Stimulated activated CD8-positive, alpha-beta memory T cell treated with anti-CD3 and anti-CD28 coated beads, Interleukin-12 subunit alpha, Interleukin-12 subunit beta, amount 100 ng/mL, for 24 hours (primary cell): ENCODE data around the gene CYP3A7.
"Not testable (repeated sequence)": the region's sequence is repeated elsewhere in the genome, so short reads cannot be mapped to it uniquely, and the experiment has no call there.

Experiments used
- DNase-seq: peaks from one replicate; pipeline ENCODE4 v3.0.0-alpha.2; 2020; ENCODE audit errors: extremely low read depth

CYP3A7 gene

DNA sequence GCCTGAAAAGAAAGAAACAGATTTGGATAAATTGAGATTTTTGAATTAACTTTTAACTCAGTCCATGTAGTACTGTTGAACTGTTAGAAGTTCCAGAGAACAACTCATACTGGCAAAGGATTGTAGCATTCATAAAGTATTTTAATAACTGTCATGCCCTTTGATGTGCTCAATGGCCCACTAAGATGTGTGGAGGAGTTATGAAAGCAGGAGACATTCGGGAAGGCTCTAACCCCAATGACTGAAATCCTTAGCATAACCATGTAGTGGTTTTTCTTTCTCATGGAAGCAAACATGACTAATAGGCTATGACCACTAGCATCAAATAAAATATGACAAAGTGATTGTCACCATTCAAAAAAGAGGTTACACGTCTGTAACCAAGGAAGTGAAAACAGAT lies 25.7 kb downstream of the CYP3A7 start:
- DNase-seq: no peak

DNA sequence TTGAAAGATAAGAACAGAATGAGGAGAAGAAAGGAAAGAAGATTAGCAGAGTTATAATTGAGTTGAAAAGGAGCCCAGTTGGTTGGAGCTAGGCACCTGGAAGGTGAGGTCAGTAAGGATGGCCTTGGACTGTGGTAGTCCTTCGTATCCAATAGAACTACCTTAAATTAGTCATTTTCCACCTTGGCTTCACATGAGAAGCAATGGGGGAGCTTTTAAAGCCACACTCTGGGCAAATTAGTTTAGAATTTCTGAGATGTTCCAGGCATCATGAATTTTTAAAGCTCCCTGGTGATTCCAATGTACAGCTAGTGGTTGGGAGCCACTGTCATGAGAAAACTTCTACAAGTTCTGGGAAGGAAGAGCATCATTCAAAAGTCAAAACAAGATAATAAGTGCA lies 27.9 kb downstream of the CYP3A7 start:
- no peak for DNase-seq

DNA sequence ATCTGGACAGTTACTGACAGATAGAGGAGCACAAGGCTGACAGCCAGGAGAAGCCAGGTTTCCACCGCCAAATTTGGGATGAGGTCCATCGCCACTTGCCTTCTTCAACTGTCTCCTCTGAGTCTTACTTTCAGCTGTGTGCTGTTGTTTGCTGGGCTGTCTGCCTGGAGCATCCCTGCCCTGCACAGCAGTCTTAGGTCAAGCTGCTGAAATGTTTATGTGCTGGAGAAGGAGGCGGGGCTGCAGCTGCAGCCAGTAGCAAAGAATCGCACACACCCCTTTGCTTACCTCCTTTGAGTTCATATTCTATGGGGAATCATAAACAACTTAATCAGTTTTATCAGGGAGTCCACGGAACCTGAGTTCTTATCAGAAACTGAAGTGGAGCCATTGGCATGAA lies 35.0 kb downstream of the CYP3A7 start:
- no peak for DNase-seq

DNA sequence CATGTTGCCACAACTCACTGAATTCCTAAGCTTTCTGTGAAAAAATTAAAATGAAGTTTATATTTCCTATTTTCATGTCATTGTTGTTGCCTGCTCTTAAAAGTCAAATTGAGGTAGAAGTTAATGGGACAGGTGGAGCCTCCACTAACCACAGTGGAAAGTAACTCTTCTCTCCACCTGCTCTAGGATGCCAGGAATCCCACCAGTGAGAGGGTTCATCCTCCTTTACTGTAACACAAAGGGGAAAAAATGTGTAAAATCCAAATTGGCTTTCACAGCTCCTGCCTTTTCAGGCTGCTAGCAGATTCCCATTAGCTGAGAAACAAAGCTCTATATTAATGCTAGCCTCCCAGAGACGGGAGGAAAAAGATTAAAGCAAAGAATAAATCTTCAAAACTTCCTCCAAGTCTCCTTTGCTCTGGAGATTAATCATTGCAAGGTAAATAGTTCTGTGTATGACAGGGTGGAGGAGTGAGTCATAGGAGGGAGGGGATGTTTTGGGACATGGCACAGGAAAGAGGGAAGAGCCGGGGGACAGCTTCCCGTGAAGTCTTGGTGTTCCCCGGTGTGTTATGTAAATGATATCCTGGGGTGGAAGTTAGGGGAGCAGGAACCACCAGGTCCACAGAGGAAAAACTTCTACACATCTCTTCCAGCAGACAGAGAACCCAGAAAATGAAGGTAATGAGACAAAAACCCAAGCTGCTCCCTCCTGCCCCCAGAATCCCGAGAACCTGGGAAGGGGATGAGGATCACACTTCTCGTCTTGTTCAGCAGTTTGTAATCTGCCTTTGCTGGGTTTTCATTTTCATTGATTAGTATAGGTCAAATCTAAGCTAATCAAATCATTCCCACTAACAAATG lies 35.9 kb downstream of the CYP3A7 start:
- not testable (repeated sequence) for DNase-seq

DNA sequence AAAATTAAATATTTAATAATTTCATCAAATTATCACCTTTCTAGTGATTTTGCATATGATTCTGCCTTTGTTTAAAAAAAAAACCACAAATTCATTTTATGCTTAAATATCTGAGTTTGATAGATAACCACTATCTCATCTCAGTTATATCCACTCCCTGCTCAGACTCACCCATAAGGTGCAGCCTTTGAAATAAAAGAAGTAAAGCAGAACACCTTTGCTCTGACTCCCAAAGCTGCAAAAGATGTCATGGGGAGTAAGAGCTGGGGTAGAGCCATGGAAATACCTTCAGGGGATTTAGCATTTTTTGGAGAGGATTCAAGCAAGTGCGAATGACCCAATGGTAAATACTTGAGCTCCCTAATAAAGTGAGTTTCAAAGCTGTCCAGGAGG lies 40.1 kb downstream of the CYP3A7 start:
- no peak for DNase-seq

DNA sequence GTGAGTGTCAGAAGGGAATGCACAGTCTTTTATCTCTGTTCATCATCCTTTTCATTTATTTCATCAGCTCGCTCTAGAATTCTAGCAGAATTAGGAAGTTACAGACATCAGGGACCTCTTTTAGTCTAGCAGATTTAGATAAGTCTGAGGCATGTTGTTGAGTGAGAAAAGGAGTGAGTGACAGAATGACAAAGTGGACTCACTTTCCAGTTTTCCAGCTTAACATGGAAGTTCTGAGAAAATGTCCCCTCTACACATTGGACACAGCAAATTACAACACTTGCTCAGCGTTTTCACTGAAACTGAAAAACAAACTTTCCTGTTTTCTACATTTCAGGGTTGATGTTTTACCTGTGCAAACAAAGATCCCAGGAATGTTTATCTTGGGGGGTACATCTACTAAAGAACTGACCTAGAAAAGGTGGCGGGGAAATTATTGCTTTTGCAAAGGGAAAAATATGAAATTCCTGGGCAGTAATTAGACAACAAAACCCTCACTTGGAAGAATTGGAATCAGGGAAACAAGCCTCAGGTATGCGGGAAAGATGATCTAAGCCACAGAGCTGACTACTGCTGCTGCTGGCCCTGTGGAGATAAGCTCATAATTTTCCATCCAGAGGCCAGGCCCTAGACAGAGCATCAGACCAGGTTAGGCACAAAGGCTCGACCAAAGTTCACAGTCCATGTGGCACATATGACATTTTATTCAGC lies 40.6 kb downstream of the CYP3A7 start:
- DNase-seq: no peak

DNA sequence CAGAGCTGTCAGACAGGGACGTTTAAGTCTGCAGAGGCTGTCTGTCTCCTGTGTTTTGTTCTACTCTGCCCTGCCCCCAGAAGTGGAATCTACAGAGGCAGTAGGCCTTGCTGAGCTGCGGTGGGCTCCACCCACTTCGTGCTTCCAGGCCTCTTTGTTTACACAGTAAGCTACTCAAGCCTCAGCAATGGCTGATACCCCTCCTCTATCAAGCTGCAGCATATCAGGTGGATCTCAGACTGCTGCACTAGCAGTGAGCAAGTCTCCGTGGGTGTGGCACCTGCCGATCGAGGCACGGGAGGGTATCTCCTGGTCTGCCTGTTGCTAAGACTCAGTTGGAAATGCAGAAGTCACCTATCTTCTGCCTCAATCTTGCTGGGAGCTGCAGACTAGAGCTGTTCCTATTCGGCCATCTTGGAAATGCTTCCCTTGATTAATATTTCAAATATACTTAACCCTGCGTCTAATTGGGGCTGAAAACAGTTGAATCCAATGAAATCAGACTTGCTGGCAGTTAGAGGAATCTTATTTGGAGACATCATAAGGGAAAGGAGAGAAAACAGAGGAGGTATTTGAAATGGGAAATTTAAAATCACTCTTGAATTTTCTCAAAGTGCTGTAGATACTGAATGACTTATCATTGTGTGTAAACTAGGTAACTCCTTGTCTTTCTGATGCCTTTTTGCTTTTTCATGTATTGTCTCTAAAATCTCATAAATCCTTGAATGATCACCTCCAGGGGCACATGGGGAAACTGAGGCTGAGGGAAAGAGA lies 41.4 kb downstream of the CYP3A7 start:
- DNase-seq: no peak

DNA sequence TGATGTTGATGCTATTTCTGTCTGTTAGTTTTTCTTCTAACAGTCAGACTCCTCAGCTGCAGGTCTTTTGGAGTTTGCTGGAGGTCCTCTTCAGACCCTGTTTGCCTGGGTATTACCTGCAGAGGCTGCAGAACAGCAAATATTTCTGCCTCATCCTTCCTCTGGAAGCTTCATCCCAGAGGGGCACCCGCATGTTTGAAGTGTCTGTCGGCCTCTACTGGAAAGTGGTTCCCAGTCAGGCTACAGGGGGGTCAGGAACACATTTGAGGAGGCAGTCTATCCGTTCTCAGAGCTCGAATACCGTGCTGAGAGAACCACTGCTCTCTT lies 41.9 kb downstream of the CYP3A7 start:
- DNase-seq: no peak

DNA sequence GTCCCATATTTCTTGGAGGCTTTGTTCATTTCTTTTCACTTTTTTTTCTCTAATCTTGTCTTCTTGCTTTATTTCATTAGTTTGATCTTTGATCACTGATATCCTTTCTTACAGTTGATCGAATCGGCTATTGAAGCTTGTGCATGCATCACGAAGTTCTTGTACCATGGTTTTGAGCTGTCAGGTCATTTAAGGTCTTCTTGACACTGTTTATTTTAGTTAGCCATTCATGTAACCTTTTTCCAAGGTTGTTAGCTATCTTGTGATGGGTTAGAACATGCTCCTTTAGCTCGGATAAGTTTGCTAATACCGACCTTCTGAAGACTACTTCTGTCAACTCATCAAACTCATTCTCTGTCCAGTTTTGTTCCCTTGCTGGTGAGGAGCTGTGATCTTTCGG lies 42.4 kb downstream of the CYP3A7 start:
- DNase-seq: not testable (repeated sequence)

DNA sequence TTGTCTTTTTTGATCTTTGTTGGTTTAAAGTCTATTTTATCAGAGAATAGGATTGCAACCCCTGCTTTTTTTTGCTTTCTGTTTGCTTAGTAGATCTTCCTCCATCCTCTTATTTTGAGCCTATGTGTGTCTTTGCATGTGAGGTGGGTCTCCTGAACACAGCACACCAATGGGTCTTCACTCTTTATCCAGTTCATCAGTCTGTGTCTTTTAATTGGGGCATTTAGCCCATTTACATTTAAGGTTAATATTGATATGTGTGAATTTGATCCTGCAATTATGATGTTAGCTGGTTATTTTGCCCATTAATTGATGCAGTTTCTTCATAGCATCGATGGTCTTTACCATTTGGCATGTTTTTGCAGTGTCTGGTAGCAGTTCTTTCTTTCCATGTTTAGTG lies 43.3 kb downstream of the CYP3A7 start:
- not testable (repeated sequence) for DNase-seq

DNA sequence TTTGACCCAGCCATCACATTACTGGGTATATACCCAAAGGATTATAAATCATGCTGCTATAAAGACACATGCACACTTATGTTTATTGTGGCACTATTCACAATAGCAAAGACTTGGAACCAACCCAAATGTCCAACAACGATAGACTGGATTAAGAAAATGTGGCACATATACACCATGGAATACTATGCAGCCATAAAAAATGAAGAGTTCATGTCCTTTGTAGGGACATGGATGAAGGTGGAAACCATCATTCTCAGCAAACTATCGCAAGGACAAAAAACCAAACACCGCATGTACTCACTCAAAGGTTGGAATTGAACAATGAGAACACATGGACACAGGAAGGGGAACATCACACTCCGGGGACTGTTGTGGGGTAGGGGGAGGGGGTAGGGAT lies 44.1 kb downstream of the CYP3A7 start:
- not testable (repeated sequence) for DNase-seq

DNA sequence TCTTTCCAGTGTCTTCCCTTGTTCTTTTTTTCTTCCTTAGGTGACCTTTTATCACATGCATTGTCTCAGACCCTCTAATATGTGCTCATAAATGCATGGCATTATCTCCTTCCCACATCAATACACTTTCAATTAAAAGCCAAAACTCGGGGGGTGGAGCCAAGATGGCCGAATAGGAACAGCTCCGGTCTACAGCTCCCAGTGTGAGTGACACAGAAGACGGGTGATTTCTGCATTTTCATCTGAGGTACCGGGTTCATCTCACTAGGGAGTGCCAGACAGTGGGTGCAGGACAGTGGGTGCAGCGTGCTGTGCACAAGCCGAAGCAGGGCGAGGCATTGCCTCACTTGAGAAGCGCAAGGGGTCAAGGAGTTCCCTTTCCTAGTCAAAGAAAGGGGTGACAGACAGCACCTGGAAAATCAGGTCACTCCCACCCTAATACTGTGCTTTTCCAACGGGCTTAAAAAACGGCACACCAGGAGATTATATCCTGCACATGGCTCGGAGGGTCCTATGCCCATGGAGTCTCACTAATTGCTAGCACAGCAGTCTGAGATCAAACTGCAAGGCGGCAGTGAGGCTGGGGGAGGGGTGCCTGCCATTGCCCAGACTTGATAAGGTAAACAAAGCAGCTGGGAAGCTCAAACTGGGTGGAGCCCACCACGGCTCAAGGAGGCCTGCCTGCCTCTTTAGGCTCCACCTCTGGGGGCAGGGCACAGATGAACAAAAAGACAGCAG lies 49.0 kb downstream of the CYP3A7 start:
- not testable (repeated sequence) for DNase-seq

DNA sequence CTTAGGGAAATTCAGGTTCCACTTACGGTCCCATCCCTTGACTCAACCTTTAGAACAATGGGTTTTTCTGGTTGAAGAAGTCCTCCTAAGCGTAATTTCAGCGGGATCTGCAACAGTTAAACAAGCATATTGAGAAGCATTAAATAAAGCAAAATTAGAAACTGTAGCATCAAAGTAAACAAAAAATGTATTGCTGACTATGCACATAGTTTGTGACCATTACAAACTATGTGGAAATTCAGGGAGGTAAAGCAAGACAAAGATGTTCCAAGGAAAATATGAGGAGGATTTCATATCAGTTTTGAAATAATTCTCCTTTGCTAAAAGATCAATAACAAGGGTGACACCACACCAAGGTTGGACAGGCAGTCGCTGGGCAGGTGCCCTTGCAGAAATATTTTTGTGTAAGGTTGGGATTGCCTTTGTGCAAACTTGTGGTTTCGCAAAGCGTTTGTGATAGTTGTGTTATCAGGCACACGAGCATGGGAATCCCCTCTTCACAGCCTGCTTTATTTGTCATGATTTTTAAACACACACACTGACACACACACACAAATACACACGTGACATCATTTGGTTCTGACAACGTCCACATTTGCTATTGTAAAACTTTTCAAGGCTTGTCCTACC lies 49.8 kb downstream of the CYP3A7 start:
- DNase-seq: no peak

DNA sequence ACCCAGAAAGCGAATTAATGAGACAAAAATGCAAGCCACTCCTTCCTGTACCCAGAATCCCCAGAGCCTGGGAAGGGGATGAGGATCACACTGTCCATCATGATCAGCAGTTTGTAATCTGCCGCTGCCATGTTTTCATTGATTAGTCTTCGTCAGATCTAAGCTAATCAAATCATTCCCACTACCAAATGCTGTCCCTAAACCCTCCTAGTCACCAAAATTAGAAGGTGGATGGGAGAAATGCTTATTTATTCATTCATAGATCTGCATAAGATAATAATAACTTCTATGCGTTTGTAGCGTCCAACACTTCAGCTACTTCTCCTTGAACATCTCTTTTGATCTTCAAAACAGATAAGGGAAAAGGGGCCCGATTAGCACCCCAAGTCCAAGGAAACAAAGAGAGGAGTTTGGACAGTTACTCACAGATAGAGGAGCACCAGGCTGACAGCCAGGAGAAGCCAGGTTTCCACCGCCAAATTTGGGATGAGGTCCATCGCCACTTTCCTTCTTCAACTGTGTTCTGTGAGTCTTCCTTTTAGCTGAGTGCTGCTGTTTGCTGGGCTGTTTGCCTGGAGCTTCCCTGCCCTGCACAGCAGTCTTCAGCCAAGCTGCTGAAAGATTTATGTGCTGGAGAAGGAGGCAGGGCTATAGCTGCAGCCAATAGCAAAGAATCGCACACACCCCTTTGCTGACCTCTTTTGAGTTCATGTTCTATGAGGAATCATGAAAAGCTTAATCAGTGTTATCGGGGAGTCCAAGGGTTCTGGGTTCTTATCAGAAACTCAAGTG lies 55.4 kb downstream of the CYP3A7 start, which contains the start of gene CYP3A5:
Gene CYP3A5 (minus strand): TSS at position 597 of the 792 bp plus-strand sequence. CDS start 100 bp downstream, at position 497.
- DNase-seq: no peak

DNA sequence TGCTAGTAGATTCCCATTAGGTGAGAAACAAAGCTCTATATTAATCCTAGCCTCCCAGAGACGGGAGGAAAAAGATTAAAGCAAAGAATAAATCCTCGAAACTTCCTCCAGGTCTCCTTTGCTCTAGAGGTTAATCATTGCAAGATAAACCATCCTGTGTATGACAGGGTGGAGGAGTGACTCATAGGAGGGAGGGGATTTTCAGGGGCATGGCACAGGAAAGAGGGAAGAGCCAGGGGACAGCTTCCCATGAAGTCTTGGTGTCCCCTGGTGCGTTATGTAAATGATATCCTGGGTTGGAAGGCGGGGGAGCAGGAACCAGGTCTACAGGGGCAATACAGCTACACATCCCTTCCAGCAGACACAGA lies 56.0 kb downstream of the CYP3A7 start:
- no peak for DNase-seq

DNA sequence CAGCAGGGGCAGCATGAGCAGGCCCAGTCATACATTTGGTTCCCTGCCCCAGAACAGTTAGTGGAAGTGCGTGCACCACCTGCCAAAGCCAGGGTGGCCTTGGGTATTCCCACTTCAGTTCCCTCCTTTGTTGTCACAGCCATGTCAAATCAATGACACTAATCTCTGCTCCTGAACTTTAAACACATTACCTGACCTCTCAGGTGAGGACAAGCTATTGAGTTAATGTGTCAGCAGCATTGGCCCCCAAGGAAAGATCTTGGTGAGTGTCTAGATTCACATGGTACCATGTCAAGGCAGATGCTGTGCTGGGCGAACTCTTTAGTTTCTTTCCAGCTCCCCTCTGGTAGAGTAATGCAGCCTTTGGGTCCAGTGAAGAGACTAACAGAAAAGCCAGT lies 57.3 kb downstream of the CYP3A7 start:
- DNase-seq: no peak

DNA sequence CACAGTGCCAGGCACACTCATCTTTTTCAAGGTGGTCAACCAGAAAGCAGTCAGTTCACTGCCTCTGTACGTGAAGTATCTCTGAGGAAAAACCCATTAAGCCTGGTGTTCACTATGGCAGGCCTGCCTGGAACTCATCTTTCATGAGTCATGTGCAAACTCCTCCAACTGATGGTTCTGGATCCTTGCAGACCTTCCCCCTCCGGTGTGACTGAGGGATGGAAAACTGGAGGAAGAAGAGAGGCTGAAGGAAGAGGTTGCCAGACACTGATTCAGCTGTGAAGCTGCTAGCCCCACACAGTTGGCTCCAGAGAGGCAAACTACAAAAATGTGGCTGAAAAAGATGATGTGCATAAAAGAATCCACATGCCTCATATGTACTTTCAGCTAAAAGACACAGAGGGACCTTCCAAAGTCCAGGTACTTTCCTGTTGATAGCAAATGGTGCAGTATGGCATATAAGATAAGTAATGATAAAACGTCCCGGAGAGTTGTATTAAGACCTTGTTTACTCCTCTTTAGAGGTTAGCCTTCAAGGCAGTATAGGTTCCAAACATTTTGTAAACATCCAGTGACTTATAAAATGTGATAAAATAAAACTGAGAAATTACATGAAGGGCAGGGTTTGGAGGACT lies 57.9 kb downstream of the CYP3A7 start:
- no peak for DNase-seq

DNA sequence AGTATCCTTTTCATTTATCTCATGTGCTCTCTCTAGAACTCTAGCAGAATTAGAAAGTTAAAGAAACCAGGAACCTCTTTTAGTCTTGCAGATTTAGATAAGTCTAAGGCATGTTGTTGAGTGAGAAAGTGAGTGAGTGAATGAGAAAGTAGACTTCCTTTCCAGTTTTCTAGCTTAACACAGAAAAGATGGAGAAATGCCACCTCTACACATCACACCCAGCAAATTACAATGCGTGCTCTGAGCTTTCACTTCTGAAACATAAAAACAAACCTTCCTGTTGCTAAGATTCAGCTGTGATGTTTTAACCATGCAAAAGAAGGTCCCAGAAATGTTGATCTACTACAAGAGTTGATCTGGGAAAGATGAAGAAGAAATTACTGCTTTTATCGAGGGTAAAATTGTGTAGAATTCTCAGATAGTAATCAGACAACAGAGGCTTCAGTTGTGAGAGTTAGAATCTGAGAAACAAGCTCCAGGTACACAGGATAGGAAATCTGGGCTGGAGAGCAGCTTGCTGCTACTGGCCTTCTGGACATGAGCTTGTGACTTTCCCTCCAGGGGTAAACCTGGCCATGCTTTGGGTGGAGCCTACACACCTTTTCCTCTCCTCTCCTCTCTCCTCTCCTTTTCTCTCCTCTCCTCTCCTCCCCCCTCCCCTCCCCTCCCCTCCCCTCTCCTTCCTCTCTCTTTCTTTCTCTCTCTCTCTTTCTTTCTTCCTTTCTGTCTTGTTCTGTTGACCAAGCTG lies 59.8 kb downstream of the CYP3A7 start:
- no peak for DNase-seq

DNA sequence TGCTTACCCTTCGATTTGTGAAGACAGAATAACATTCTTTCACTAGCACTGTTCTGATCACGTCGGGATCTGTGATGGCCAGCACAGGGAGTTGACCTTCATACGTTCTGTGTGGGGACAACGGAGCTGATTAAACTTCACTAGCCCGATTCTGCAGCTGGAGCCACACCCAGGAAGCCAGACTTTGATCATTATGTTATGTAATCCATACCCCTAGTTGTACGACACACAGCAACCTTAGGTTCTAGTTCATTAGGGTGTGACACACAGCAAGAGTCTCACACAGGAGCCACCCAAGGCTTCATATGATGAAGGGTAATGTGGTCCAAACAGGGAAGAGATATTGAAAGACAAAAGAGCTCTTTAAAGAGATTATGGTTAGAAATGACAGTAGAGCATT lies 62.4 kb downstream of the CYP3A7 start:
- DNase-seq: no peak
